Naive thymus-derived CD4-positive, alpha-beta T cell (primary cell): ENCODE results near the gene KIF1B. TPM values are rescaled to one million over a fixed set of nuclear protein-coding genes. Genes with fewer than 3 reads are reported as not detected.

Source experiments
- ATAC-seq: fragments of 150-1000 bp; cut with Tn5 transposase; 2 replicates; pipeline ENCODE4 v1.10.0; 2021; ENCODE audit warnings: mild to moderate bottlenecking, moderate library complexity
- CTCF ChIA-PET: fragments of 350-600 bp; sonication (Branson Sonifier 250); formaldehyde crosslinking; loops from one replicate; lab custom pipeline; 2021; ENCODE audit warnings: antibody characterized with exemption; lab: Charles Lee
- POLR2A ChIA-PET: fragments of 350-600 bp; sonication (Branson Sonifier 250); formaldehyde crosslinking; loops from one replicate; lab custom pipeline; 2021; ENCODE audit warnings: antibody characterized with exemption, inconsistent platforms; lab: Charles Lee
- DNase-seq, 9 donors: peaks; one replicate each; pipeline versions ENCODE4 v3.0.0 to v3.0.0-alpha.2; 2020 to 2022; ENCODE audit warnings: mixed read lengths in 1 of 9
- H3K27ac ChIP-seq: one replicate; pipeline ENCODE4 v1.7.0; 2013; ENCODE audit warnings: mild to moderate bottlenecking, low read depth, low read length, moderate library complexity
- H3K27me3 ChIP-seq, 2 donors: one replicate each; pipeline ENCODE4 v1.7.0; 2013; ENCODE audit warnings: low read length in 2 of 2, mild to moderate bottlenecking in 2 of 2, moderate library complexity in 2 of 2; ENCODE audit not compliant: control insufficient read depth in 2 of 2, insufficient read depth in 2 of 2
- H3K36me3 ChIP-seq, 3 experiments: 1 replicate in 2 of 3; 2 replicates in 1 of 3; pipeline ENCODE4 v1.7.0; 2013; ENCODE audit warnings: low read length in 3 of 3, mild to moderate bottlenecking in 3 of 3, moderate library complexity in 1 of 3; ENCODE audit not compliant: insufficient read depth in 3 of 3, control insufficient read depth in 2 of 3
- H3K4me1 ChIP-seq, 2 donors: one replicate each; pipeline ENCODE4 v1.7.0; 2013; ENCODE audit warnings: low read length in 2 of 2, mild to moderate bottlenecking in 2 of 2, moderate library complexity in 1 of 2; ENCODE audit not compliant: control insufficient read depth in 2 of 2, insufficient read depth in 2 of 2
- H3K4me3 ChIP-seq: 2 replicates; pipeline ENCODE4 v1.7.0; 2013; ENCODE audit warnings: mild to moderate bottlenecking, low read length
- H3K9me3 ChIP-seq, 3 experiments: 1 replicate in 2 of 3; 2 replicates in 1 of 3; pipeline ENCODE4 v1.7.0; 2013; ENCODE audit warnings: low read length in 3 of 3; ENCODE audit not compliant: control insufficient read depth in 2 of 3
- H3K27ac Mint-ChIP-seq, 9 donors: one replicate each; pipeline ENCODE4 v1.8.0; 2020 to 2022; ENCODE audit warnings: mixed read lengths in 9 of 9, mild to moderate bottlenecking in 8 of 9, moderate library complexity in 5 of 9, inconsistent platforms in 2 of 9
- H3K27me3 Mint-ChIP-seq, 5 donors: one replicate each; pipeline ENCODE4 v1.8.0; 2021 to 2022; ENCODE audit warnings: mixed read lengths in 5 of 5, mild to moderate bottlenecking in 1 of 5
- H3K36me3 Mint-ChIP-seq, 5 donors: one replicate each; pipeline ENCODE4 v1.8.0; 2020 to 2022; ENCODE audit warnings: mixed read lengths in 5 of 5, mild to moderate bottlenecking in 3 of 5, inconsistent platforms in 1 of 5
- H3K4me1 Mint-ChIP-seq, 7 donors: one replicate each; pipeline ENCODE4 v1.8.0; 2020 to 2022; ENCODE audit warnings: mixed read lengths in 7 of 7, mild to moderate bottlenecking in 3 of 7, inconsistent platforms in 1 of 7
- H3K4me3 Mint-ChIP-seq, 10 donors: one replicate each; pipeline ENCODE4 v1.8.0; 2020 to 2022; ENCODE audit warnings: mild to moderate bottlenecking in 10 of 10, mixed read lengths in 10 of 10, moderate library complexity in 6 of 10, inconsistent platforms in 2 of 10
- H3K9me3 Mint-ChIP-seq, 11 donors: one replicate each; pipeline ENCODE4 v1.8.0; 2020 to 2022; ENCODE audit warnings: mixed read lengths in 11 of 11, mild to moderate bottlenecking in 4 of 11, inconsistent platforms in 1 of 11, moderate library complexity in 1 of 11
- intact Hi-C, 2 donors: fragments of 100-400 bp; cut with micrococcal nuclease; formaldehyde crosslinking; loops; one replicate each; pipeline ENCODE4 v1.15.1; 2023
- polyA plus RNA-seq, 2 donors: library from polyadenylated mRNA; unstranded; fragments of 300-500 nt; fragmentation: Illumina TruSeq; gene quantifications; one replicate each; pipeline ENCODE4 v1.2.3, GENCODE V29; 2021
- total RNA-seq, 6 experiments: library from RNA in 5 of 6; stranded (reverse) in 5 of 6; gene quantifications; 1 replicate in 5 of 6; 2 replicates in 1 of 6; pipeline ENCODE4 v1.2.3 and lab custom pipeline; 2021 to 2026

KIF1B gene
- total and polyA plus RNA-seq, 7 experiments from 2014 or later = 1.8 to 21.6 (median 11.5) TPM

GRCh38 chr1:10267319-10267718, 56.9 kb downstream of the KIF1B start:
- peaks cover 0 to 5% (median 5%) of the 10 kb centered on the region in 7 donors for H3K4me1 Mint-ChIP-seq
- no peaks in the 10 kb centered on the region for H3K9me3 Mint-ChIP-seq
- no peak overlapping the region for H3K4me3 ChIP-seq
- no peak overlapping the region for H3K4me3 Mint-ChIP-seq
- H3K27me3 Mint-ChIP-seq = no peaks in the 10 kb centered on the region
- no peaks in the 10 kb centered on the region for H3K27me3 ChIP-seq
- H3K27ac Mint-ChIP-seq = no peak overlapping the region
- H3K27ac ChIP-seq = no peak overlapping the region
- H3K9me3 ChIP-seq = no peaks in the 10 kb centered on the region
- ChIA-PET POLR2A (no interaction called here), CTCF (interaction anchor here (0.6 kb wide), 2 partner anchors 299 to 311 kb away, joined by 3 to 4 read pairs; no protein-coding TSS in a partner anchor)
- no peaks in the 10 kb centered on the region for H3K4me1 ChIP-seq
- intact Hi-C loops = no loop called here
- H3K36me3 ChIP-seq = no peaks in the 10 kb centered on the region
- peaks cover 0 to 28% (median 14%) of the 10 kb centered on the region in 5 donors for H3K36me3 Mint-ChIP-seq
- DNase-seq = no peak
- no peak for ATAC-seq

GRCh38 chr1:10267921-10268320, 57.6 kb downstream of the KIF1B start:
- H3K4me1 ChIP-seq = no peaks in the 10 kb centered on the region
- peaks cover 0 to 28% (median 9%) of the 10 kb centered on the region in 5 donors for H3K36me3 Mint-ChIP-seq
- DNase-seq (no peak), ATAC-seq (no peak)
- no peak overlapping the region for H3K27ac Mint-ChIP-seq
- no peak overlapping the region for H3K27ac ChIP-seq
- intact Hi-C loops = no loop called here
- no peaks in the 10 kb centered on the region for H3K9me3 ChIP-seq
- no peaks in the 10 kb centered on the region for H3K36me3 ChIP-seq
- CTCF ChIA-PET = interaction anchor here (0.6 to 0.8 kb wide), 2 partner anchors 43 to 312 kb away, joined by 3 to 4 read pairs; no protein-coding TSS in a partner anchor
- H3K4me3 ChIP-seq = no peak overlapping the region
- H3K4me1 Mint-ChIP-seq = peaks cover 0 to 5% (median 5%) of the 10 kb centered on the region in 7 donors
- no peaks in the 10 kb centered on the region for H3K27me3 Mint-ChIP-seq
- H3K9me3 Mint-ChIP-seq = no peaks in the 10 kb centered on the region
- POLR2A ChIA-PET = no interaction called here
- H3K4me3 Mint-ChIP-seq = no peak overlapping the region
- H3K27me3 ChIP-seq = no peaks in the 10 kb centered on the region

- peaks cover 0 to 27% (median 4%) of the 10 kb centered on the region in 5 donors for H3K36me3 Mint-ChIP-seq
Measured at GRCh38 chr1:10271090-10271489, 60.7 kb downstream of the KIF1B start.

GRCh38 chr1:10271869-10272268, 61.5 kb downstream of the KIF1B start:
- Histone ChIP-seq H3K27me3 (no peaks in the 10 kb centered on the region), H3K4me3 (no peak overlapping the region), H3K27ac (no peak overlapping the region), H3K9me3 (no peaks in the 10 kb centered on the region), H3K36me3 (no peaks in the 10 kb centered on the region), H3K4me1 (no peaks in the 10 kb centered on the region)
- Mint-ChIP-seq H3K27ac (no peak overlapping the region), H3K36me3 (peaks cover 0 to 31% (median 4%) of the 10 kb centered on the region in 5 donors), H3K4me1 (peaks cover 0 to 5% (median 5%) of the 10 kb centered on the region in 7 donors), H3K27me3 (no peaks in the 10 kb centered on the region), H3K4me3 (no peak overlapping the region), H3K9me3 (no peaks in the 10 kb centered on the region)
- ChIA-PET CTCF (interaction anchor here (1.2 kb wide), 1 partner anchor 61 kb away, joined by 3 read pairs; the partner anchor contains the start of gene KIF1B), POLR2A (no interaction called here)
- intact Hi-C loops = no loop called here
- DNase-seq (no peak), ATAC-seq (no peak)

More at GRCh38 chr1:10271090-10271489, 60.7 kb downstream of the KIF1B start:
- H3K9me3 Mint-ChIP-seq = no peaks in the 10 kb centered on the region
- Histone ChIP-seq H3K27me3 (no peaks in the 10 kb centered on the region), H3K4me1 (no peaks in the 10 kb centered on the region), H3K9me3 (no peaks in the 10 kb centered on the region), H3K36me3 (no peaks in the 10 kb centered on the region), H3K4me3 (no peak overlapping the region), H3K27ac (no peak overlapping the region)
- peak overlapping the region in 1 of 9 donors; percentile 25 for H3K27ac Mint-ChIP-seq
- no peak for ATAC-seq
- intact Hi-C loops = no loop called here
- CTCF ChIA-PET = interaction anchor here (0.7 to 1.2 kb wide), 2 partner anchors 61 to 199 kb away, joined by 3 read pairs; partner anchors contain the start of gene KIF1B
- H3K27me3 Mint-ChIP-seq = no peaks in the 10 kb centered on the region
- H3K4me3 Mint-ChIP-seq = no peak overlapping the region
- POLR2A ChIA-PET = interaction anchor here (0.7 kb wide), 1 partner anchor 40 kb away, joined by 3 read pairs; no protein-coding TSS in a partner anchor
- peaks cover 0 to 5% (median 5%) of the 10 kb centered on the region in 7 donors for H3K4me1 Mint-ChIP-seq
- peak in 2 of 9 donors; percentile 0 for DNase-seq

GRCh38 chr1:10272274-10272673, 61.9 kb downstream of the KIF1B start:
- Mint-ChIP-seq H3K36me3 (peaks cover 0 to 31% (median 4%) of the 10 kb centered on the region in 5 donors), H3K9me3 (no peaks in the 10 kb centered on the region), H3K4me3 (no peak overlapping the region), H3K27me3 (no peaks in the 10 kb centered on the region), H3K4me1 (peaks cover 0 to 5% (median 5%) of the 10 kb centered on the region in 7 donors), H3K27ac (no peak overlapping the region)
- ChIA-PET CTCF (no interaction called here), POLR2A (no interaction called here)
- no peak for DNase-seq
- no peaks in the 10 kb centered on the region for H3K9me3 ChIP-seq
- intact Hi-C loops = no loop called here
- no peaks in the 10 kb centered on the region for H3K27me3 ChIP-seq
- no peak for ATAC-seq
- H3K4me3 ChIP-seq = no peak overlapping the region
- H3K36me3 ChIP-seq = no peaks in the 10 kb centered on the region
- H3K4me1 ChIP-seq = no peaks in the 10 kb centered on the region
- no peak overlapping the region for H3K27ac ChIP-seq

- no peak for DNase-seq
- peaks cover 5 to 50% (median 19%) of the 10 kb centered on the region in 5 donors for H3K36me3 Mint-ChIP-seq
- H3K4me3 Mint-ChIP-seq = no peak overlapping the region
- ChIA-PET CTCF (no interaction called here), POLR2A (no interaction called here)
- Histone ChIP-seq H3K27ac (no peak overlapping the region), H3K27me3 (no peaks in the 10 kb centered on the region), H3K4me3 (no peak overlapping the region), H3K4me1 (no peaks in the 10 kb centered on the region), H3K9me3 (no peaks in the 10 kb centered on the region), H3K36me3 (peaks cover 0 to 10% (median 0%) of the 10 kb centered on the region in 3 experiments)
- H3K27ac Mint-ChIP-seq = no peak overlapping the region
- no peaks in the 10 kb centered on the region for H3K27me3 Mint-ChIP-seq
- intact Hi-C loops = no loop called here
- H3K4me1 Mint-ChIP-seq = peaks cover 0 to 19% (median 0%) of the 10 kb centered on the region in 7 donors
- H3K9me3 Mint-ChIP-seq = no peaks in the 10 kb centered on the region
- ATAC-seq = no peak
Measured at GRCh38 chr1:10278880-10279279, 68.5 kb downstream of the KIF1B start.
